ENCODE data around the gene ZNF319.

GRCh38 chr16:57996406-57997175, 3.9 kb downstream of the ZNF319 start:
- TF ChIP-seq SP2 (CRISPR knock-in tag; IDR thresholded peaks at IDR 0.05) (no peak), ZBTB8A (CRISPR knock-in tag; IDR thresholded peaks at IDR 0.05; ENCODE audit: borderline replicate concordance, low read depth) (no peak), MLX (CRISPR knock-in tag; IDR thresholded peaks at IDR 0.05) (no peak), ZFP41 (CRISPR knock-in tag; IDR thresholded peaks at IDR 0.05; ENCODE audit: borderline replicate concordance) (no peak), ZNF780A (CRISPR knock-in tag; IDR thresholded peaks at IDR 0.05) (no peak), MAFF (IDR thresholded peaks at IDR 0.05; ENCODE audit: low read depth, low read length) (no peak), MED1 (CRISPR knock-in tag; IDR thresholded peaks at IDR 0.05) (no peak), MAX (IDR thresholded peaks at IDR 0.05) (no peak), GABPB1 (CRISPR knock-in tag; IDR thresholded peaks at IDR 0.05) (no peak), CTCF (CRISPR knock-in tag; IDR thresholded peaks at IDR 0.05) (no peak), BRD4 (CRISPR knock-in tag; IDR thresholded peaks at IDR 0.05) (no peak), KDM6A (CRISPR knock-in tag; IDR thresholded peaks at IDR 0.05; ENCODE audit: low read depth) (no peak), POLR2AphosphoS5 (IDR thresholded peaks at IDR 0.05; ENCODE audit: low read depth, low read length) (no peak)
